HG02870 (cell line): ENCODE data around the gene TRIAP1.
A peak's percentile ranks its signal among the peaks of the same experiment; 100 is the strongest.
"Not testable (repeated sequence)": the region's sequence is repeated elsewhere in the genome, so short reads cannot be mapped to it uniquely, and the experiment has no call there.

Source experiments
- ATAC-seq: cut with Tn5 transposase; IDR thresholded peaks from one replicate; pipeline ENCODE4 v1.9.1; 2021; ENCODE audit warnings: mild to moderate bottlenecking, moderate library complexity; ENCODE audit not compliant: unreplicated experiment

TRIAP1 gene

GRCh38 chr12:120445911-120446843 lies at the start of gene TRIAP1, which contains the start of gene GATC:
Gene TRIAP1, minus strand, starts transcription at chr12:120446384. Its CDS starts 12 bp downstream, at chr12:120446372.
Gene GATC, plus strand, starts transcription at chr12:120446444. Its CDS starts 37 bp downstream, at chr12:120446481.
- peak; percentile 79 for ATAC-seq

GRCh38 chr12:120495186-120495730 lies 49.1 kb upstream of the TRIAP1 start:
- peak; percentile 7 for ATAC-seq

DNA sequence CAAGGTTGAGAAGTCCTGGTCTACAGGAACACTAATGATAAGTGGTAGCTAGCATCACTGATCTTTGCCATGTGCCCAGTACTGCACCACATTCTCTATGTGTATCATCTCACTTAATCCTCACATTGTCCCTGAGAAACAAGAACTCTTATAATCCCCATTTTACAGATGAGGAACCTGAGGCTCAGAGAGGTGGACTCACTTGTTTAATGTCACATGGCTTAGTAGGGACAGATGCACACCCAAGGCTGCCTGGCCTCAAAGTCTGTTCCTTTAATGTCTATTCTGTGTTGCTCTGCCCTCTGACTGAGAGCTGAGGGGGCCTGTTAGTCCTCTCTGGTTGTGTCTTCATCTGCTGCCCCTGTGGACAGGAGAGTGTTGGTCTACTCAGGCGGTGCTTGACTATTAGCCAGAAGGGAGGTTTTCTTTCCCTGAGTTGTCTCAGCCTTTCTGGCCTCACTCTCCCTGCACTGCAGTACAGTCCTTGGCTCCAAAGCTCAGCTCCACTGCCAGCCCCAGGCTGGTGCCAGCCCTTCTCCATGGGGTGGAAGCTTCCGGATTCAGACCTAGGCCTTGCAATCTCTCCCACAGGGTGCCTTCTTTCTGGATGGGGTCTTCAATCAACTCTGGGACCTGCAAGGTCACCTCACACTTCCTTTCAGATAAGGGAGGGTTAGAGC lies 44.8 kb upstream of the TRIAP1 start:
- no peak for ATAC-seq

DNA sequence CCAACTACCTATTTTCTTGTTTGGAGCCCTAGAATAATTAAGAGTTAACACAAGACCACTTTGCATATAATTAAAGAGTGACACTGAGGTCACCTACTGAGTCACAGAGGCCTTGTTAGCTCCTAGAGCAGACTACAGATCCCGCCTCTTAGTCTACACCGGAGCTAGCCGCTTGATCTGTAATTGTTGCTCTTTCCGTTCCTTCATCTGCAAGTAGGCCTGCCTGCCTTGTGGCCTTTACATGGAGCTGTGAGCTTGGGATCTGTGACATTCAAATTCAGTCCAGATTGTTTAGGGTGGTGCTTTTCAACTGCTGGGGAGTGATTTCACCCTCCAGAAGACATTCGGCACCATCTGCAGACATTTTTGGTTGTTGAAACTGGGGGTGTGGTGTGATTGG lies 44.1 kb upstream of the TRIAP1 start:
- no peak for ATAC-seq

DNA sequence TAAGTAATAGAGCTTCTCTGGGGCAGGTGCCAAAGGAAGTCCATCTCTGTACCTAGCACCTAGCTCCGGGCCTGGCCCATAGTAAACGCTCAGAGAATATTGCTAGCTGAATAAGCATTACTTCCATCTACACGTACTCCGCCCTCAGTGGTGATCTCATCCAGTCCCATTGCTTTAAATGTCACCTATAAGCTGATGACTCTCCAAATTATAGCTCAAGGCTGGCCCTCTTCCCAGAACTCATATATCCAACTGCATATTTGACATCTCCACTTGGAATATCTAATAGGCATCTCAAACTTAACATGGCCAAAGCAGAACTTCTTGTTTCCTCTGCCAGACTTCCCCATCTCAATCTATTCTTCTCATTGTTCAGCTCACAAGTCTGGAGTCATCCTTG lies 42.8 kb upstream of the TRIAP1 start:
- no peak for ATAC-seq

DNA sequence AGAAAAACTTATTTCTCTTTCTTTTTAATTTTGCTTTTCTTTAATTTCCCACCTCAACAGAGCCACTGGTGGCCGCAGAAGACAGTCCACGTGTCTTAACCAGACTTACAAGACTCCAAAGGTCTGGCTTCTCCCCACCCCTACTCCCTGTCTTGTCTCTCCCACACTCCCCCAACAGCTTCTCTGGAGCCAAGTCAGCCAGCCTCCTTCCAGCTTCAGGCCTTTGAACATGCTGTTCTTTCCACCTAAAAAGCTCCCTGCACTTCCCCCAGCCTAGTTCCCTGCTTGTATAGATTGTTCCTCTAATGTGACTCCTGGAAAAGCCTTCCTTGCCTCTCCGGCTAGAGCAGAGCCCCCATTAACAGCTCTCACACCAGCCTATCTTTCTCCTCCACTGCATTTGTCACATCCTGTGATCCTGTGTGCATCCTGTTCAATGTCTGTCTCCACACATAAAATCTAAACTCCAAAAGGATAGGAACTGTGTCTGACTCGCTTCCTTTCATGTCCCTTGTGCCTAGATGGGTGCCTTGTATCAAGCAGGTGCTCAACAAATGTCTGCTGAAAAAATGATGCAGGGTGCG lies 42.0 kb upstream of the TRIAP1 start:
- no peak for ATAC-seq

DNA sequence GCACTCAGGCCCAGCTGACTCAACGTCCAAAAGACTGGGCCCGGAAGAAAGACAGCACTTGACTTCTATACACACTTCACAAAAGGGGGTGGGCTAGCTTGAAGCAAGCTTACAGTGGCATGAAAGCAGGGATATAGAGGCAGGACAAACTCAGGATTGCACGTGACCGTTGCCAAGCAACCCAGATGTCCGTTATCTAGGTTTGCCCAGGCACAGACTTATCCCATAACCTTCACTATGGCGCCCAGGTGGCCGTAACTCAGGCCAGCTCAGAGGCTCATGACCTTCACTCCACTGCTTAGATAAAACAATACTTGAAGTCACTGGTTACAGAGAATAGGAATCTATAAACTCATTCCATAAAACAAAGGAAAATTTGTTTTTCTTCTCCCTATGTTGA lies 41.4 kb upstream of the TRIAP1 start:
- ATAC-seq: not testable (repeated sequence)

DNA sequence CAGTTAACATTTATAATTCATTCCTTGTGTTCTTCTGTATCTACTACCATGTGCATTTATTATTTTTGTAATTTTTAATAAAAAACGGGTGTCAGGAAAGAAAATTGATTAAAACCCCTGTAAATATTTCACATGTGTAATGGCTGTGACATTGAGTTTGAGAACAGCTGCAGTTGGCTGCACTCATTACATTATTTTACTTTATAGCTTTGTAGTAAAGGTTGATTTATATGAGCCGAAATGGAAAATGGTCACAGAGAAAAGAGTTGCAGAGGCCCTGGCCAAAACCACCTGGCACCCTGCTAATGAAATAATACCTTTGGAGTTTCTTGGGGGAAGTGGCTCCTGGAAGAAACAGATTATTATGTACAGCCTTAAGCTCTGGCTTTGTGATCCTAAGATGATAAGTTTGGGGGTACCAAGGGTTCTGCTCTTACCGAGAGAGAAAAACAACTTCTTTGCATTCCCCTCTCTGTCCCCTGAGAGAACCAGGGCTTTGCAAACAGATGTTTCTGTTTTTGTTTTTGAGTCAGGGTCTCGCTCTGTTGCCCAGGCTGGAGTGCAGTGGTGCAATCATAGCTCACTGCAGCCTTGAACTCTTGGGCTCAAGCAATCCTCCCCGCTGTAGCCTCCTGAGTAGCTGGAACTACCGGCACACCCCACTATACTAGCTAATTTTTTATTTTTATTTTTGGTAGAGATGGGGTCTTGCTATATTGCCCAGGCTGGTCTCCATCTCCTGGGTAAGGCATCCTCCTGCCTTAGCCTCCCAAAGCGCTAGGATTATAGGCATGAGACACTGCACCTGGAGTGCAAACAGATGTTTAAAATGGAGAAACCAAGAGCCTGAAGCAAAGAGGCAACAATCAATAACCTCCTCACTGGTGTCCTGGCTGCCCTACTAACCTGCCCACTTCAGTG lies 40.0 kb upstream of the TRIAP1 start:
- no peak for ATAC-seq

DNA sequence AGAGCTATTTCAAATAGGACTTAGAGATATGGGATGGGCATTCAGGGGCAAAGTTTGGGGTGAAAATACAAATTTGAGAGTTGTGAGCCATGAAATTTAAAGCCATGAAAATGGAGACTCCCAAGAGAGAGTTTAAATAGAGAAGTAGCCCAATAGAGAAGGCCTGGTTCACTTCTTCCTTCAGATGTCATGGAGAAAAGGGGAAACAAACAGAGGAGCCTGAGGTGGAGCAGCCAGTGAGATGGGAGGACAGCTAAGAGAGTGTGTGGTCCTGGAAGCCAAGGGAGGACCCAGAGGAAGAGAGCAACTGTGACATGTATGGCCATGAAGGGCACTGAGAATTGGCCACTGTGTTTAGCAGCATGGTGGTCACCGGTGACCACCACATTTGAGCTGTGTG lies 37.4 kb upstream of the TRIAP1 start:
- no peak for ATAC-seq

DNA sequence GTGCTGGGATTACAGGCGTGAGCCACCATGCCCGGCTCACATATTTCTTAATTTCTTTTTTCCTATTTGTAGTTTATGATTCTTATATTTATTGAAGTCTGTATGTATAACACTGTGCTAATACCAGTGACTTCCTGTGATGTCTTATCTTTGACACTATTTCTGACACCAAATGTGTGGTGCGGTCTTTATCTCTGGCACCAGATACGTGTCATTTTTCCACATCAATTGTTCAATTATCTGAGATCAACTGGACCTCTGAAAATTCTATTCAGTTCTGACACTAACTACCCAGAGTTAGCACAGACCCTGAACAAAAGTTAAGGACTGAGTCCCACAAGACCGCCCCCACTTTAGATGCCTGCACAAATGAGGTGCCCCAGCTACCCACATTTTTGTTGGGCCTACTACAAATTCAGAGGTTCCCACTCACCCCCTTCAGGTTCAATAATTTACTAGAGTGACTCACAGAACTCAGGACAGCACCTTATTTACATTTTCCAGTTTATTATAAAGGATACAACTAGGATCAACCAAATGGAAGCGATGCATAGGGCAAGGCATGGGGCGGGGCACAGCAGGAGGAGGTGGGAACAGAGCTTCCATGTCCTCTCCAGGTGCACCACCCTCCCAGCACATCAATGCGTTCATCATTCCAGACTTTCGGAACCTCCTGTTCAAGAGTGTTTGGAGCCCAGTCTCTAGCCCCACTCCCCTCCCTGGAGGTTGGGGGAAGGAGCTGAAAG lies 35.0 kb upstream of the TRIAP1 start:
- no peak for ATAC-seq

DNA sequence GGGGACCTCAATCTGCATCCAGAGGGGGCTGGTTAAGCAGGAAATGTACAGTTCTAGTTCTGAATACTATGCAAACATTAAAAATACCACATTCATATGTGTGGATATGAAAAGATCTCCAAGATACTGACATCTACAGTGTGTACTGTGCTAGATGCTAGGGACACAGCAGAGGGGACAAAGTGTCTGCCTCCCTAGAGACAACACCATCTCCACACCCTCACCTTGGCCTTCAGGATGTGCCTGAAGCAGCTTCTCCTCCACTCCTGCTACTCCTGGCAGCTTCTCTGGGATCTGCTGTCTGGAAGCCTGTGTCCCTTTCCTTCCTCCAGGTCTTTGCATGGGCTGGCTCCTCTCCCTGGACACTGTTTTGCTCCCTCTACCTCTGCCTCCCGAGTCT lies 34.0 kb upstream of the TRIAP1 start:
- no peak for ATAC-seq

DNA sequence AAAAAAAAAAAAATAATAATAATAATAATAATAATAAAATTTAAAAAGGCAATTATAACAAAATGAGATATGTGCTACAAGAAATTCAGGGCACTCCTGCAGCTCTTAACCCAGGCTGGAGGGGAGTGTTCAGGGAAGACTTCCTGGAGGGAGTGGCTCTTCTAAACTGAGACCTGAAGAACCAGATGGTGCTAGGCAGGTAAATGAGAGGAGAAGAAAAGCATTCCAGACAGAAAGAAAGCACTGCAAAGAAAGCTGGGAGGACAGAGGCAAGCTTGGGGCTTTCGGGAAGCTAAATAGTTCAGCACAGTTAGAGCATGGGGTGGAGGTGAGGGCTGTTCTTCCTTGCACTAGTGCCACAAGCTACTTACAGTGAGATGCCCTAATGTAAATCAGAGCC lies 33.3 kb upstream of the TRIAP1 start:
- no peak for ATAC-seq

GRCh38 chr12:120475643-120476042 lies 29.5 kb upstream of the TRIAP1 start:
- no peak for ATAC-seq

DNA sequence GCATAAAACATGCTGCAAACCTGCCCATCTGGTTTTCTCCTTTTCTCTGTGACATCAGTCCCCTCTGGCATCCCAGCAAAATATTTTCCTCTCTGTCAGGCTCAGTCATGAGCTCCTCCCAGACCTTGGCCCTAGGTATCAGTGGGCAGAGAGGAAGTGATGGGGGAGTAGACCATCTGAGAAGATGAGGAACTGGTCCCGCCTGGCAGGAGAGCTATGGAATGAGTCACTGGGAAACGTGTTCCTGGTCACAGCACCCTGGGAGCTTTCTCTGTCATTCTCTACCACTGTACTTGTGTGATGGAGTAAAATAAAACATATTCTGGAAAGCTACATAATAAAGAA lies 28.4 kb upstream of the TRIAP1 start:
- ATAC-seq: no peak

DNA sequence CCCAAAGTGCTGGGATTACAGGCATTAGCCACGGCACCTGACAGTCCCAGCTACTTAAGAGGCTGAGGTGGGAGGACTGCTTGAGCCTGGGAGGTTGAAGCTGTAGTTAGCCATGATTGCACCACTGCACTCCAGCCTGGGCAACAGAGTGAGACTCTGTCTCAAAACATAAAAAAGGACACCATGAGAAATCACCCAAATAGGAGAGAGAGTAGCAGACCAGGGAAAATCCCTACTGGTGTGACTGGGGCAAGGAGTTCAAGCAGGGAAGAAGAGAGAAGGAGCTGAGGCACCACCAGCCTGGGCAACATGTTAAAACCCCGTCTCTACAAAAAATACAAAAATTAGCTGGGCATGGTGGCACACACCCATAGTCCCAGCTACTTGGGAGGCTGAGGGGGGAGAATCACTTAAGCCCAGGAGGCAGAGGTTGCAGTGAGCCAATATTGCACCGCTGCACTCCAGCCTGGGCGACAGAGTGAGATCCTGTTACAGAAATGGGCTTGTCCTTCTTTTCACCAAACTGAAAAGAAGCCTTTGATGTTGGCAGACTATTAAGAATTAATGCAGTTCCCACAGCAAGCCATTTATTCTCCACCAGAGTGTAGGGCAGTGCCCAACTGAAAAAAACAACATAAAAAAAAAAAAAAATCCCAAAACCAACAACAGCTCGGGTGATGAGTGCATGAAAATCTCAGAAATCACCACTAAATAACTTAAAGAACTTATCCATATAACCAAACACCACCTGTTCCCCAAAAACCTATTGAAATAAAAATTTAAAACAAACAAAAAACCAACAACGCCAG lies 27.8 kb upstream of the TRIAP1 start:
- no peak for ATAC-seq

DNA sequence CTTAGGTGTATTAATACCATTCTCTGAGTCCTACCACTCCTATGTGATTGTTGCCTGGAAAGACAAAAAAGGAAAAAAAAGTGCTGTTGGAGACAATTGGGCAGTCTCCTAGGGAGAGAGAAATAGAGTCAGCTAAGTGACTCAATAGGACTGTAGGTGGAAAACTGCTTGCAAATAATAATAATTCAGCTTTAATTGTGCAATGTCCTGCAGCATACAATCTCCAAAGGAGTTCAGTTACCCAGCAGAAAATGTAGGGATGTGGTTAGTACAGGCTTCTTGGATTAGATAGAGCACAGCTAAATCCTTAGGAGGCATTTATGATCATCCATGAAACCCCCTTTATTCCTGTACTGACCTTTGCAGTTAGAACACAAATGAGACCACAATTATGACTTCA lies 26.3 kb upstream of the TRIAP1 start:
- no peak for ATAC-seq

DNA sequence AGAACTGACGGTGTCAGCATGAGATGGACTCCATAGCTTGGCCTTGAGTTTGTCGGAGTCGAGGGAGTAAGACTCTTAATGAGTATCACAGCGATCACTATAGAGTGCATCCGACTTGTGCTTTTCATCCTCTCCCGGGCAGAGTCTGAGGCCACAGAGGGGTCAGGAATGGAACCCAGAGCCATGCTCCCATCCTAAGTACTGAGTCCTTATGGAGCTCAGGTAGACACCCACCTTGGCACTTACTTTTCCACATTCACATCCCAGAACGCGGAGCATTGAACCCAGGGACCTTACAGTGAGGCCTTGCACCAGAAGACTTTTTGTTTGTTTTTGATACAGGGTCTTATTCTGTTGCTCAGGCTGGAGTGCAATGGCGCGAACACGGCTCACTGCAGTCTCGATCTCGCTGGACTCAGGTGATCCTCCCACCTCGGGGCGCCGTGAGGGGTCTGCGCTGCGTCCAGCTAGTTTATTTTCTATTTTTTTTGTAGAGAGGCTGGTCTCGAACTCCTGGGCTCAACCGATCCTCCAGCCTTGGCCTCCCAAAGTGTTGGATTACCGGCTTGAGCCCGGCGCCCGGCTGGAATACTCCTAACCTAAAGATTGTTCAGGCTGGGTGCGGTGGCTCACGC lies 24.1 kb upstream of the TRIAP1 start:
- peak; percentile 24 for ATAC-seq

DNA sequence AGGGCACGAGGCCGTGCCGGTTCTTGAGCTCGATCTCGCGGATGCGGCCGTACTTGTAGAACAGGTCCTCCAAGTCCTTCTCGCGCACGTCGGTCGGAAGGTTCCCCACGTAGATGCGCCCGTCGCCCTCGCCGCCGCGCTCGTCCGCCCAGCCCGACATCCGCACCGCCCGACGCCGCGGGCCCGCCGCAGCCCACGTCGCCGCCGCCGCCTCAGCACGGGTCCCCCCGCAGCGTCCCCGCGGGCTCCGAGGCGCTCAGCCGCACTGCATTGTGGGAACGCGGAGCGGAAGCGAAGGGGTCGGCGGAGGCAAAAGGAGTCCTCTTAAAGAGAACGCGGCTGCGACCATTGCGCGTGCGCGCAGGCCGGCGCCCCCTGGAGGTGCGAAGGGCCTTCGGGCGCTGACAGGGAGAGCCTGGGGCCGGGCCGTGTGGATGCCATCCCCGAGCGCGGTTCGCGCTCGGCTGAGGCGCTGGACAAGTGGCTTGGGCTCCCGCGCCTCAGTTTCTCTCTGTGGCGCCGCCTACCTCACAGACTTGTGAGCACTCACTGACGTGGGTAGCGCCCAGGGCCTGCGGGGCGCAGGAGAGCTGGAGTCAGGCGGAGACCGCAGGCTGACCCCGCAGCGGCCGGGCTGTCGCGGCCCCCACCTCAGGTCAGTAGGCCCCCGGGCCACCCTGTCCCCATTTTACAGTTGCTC lies 23.4 kb upstream of the TRIAP1 start, which contains the start of gene SRSF9:
SRSF9 (minus strand) TSS at position 299 of the 700 bp plus-strand sequence; CDS start at position 160, 139 bp downstream.
- peak; percentile 74 for ATAC-seq
